ENCODE measurements around the gene VGLL3.

- TF ChIP-seq EZH2phosphoT487 (IDR thresholded peaks at IDR 0.05; ENCODE audit: borderline replicate concordance), result no peak
- TF ChIP-seq, protein P1, sequence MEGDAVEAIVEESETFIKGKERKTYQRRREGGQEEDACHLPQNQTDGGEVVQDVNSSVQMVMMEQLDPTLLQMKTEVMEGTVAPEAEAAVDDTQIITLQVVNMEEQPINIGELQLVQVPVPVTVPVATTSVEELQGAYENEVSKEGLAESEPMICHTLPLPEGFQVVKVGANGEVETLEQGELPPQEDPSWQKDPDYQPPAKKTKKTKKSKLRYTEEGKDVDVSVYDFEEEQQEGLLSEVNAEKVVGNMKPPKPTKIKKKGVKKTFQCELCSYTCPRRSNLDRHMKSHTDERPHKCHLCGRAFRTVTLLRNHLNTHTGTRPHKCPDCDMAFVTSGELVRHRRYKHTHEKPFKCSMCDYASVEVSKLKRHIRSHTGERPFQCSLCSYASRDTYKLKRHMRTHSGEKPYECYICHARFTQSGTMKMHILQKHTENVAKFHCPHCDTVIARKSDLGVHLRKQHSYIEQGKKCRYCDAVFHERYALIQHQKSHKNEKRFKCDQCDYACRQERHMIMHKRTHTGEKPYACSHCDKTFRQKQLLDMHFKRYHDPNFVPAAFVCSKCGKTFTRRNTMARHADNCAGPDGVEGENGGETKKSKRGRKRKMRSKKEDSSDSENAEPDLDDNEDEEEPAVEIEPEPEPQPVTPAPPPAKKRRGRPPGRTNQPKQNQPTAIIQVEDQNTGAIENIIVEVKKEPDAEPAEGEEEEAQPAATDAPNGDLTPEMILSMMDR (conservative IDR thresholded peaks at IDR 0.05; ENCODE audit: low read length), result no peak
Observed at GRCh38 chr3:87035339-87035738, 44.4 kb upstream of the VGLL3 start.

Data from Loucy (cell line).